ENCODE results near the gene YJEFN3. TPM values are rescaled to one million over a fixed set of nuclear protein-coding genes. Genes with fewer than 3 reads are reported as not detected.

The YJEFN3 gene
- total and polyA plus RNA-seq, 2 donors (not counting 3 experiments of a cell fraction or from before 2014, with no cell fraction given) = 1.9 to 2.1 TPM

DNA sequence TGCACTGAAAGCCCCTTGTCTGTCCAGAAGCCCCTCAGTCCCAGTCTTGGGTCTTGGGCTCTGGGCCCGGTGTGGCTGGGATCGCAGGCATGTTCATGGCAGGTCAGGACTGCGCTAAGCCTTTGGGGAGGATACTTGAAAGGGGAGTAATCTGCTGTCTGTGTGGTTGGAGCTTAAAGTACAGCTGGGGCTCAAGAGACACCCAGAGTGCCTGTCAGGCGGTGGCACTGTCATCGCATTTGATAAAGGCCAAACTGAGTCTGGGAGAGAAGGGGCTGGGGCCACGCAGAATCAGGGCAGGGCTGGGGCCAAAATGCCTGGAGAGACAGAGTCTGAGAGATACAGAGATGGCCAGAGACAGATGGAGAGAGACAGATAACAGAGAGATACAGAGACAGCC, 5.1 kb downstream of the YJEFN3 start:
- TF ChIP-seq POLR2A (IDR thresholded peaks at IDR 0.05; ENCODE audit: low read depth, low read length) (no peak), MYC (IDR thresholded peaks at IDR 0.05; ENCODE audit: low read depth, low read length) (no peak), CTCF (IDR thresholded peaks at IDR 0.05; ENCODE audit: extremely low read depth in 1 of 2, insufficient read depth in 1 of 2, low read depth in 1 of 2, low read length in 2 of 2) (no peak), GATA2 (IDR thresholded peaks at IDR 0.05; ENCODE audit: insufficient read depth, insufficient read length, low read depth, low read length) (no peak), POLR2AphosphoS5 (IDR thresholded peaks at IDR 0.05; ENCODE audit: insufficient read depth, low read depth, low read length) (no peak), EZH2 (IDR thresholded peaks at IDR 0.05; ENCODE audit: borderline replicate concordance, low read depth, low read length, severe bottlenecking) (no peak), FOS (IDR thresholded peaks at IDR 0.05; ENCODE audit: borderline replicate concordance, insufficient read depth, low read length) (no peak), JUN (IDR thresholded peaks at IDR 0.05; ENCODE audit: borderline replicate concordance, insufficient read depth, insufficient read length, low read depth) (no peak)
- TF ChIP-seq, protein P1, sequence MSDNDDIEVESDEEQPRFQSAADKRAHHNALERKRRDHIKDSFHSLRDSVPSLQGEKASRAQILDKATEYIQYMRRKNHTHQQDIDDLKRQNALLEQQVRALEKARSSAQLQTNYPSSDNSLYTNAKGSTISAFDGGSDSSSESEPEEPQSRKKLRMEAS (IDR thresholded peaks at IDR 0.05; ENCODE audit: insufficient read depth, insufficient read length) = no peak

More for the DNA sequence above, 5.1 kb downstream of the YJEFN3 start:
- Histone ChIP-seq H3K9me3 (replicated peaks; ENCODE audit: control insufficient read depth, insufficient read depth, low read length) (no peaks in the 10 kb centered on the region), H4K20me1 (replicated peaks; ENCODE audit: control insufficient read depth, extremely low read depth, insufficient read depth, low read length) (no peaks in the 10 kb centered on the region), H3K27me3 (ENCODE audit: control insufficient read depth in 2 of 2, insufficient read depth in 2 of 2, low read length in 2 of 2) (peaks cover 11 to 13% of the 10 kb centered on the region in 2 experiments), H3K4me3 (replicated peaks in 1 of 3; ENCODE audit: insufficient read depth in 1 of 3, low read depth in 1 of 3, low read length in 3 of 3) (no peak overlapping the region), H3K9me1 (replicated peaks; ENCODE audit: control insufficient read depth, extremely low read depth, insufficient read depth, low read length) (no peaks in the 10 kb centered on the region), H3K4me2 (ENCODE audit: insufficient read depth, low read length) (no peak overlapping the region), H3K9ac (replicated peaks; ENCODE audit: extremely low read depth, insufficient read depth, low read length) (no peak overlapping the region), H3K79me2 (ENCODE audit: control insufficient read depth, insufficient read depth, low read length) (no peaks in the 10 kb centered on the region), H3K27ac (ENCODE audit: insufficient read depth, low read depth, low read length) (no peak overlapping the region), H3K36me3 (ENCODE audit: control insufficient read depth in 2 of 2, extremely low read depth in 1 of 2, insufficient read depth in 2 of 2, low read length in 2 of 2) (no peaks in the 10 kb centered on the region), H2AFZ (ENCODE audit: low read depth, low read length) (no peak overlapping the region), H3K4me1 (ENCODE audit: control insufficient read depth, extremely low read depth, insufficient read depth, low read length) (no peaks in the 10 kb centered on the region)
- no TSS peak for BruUV-seq (replicated peaks)
- FAIRE-seq = no peak
- ChIA-PET CTCF (interaction anchor here (3.0 to 5.6 kb wide), 2 partner anchors 18 to 111 kb away, joined by 29 to 44 read pairs; partner anchors contain the start of gene GMIP), POLR2A (no interaction called here)
- dilution Hi-C loops (cut with MboI; ENCODE audit: extremely low pct_ligation_motif_present, low sequenced_read_pairs) (no loop called here), intact Hi-C loops (cut with micrococcal nuclease) (no loop called here)
- DNase-seq (ENCODE audit: low read depth, low spot score) = no peak
